NB4 (cell line): Measurements from ENCODE around the gene CATSPERB.
"Not testable (repeated sequence)": the region's sequence is repeated elsewhere in the genome, so short reads cannot be mapped to it uniquely, and the experiment has no call there.

ENCODE experiments used
- CTCF ChIP-seq: IDR thresholded peaks from one replicate; pipeline ENCODE4 v1.5.1; 2012; ENCODE audit warnings: low read depth, low read length
- POLR2A ChIP-seq: IDR thresholded peaks from 2 replicates; pipeline ENCODE4 v1.6.1; 2011; ENCODE audit warnings: mild to moderate bottlenecking; ENCODE audit not compliant: insufficient read length; ENCODE audit errors: extremely low read depth

- TF ChIP-seq CTCF, POLR2A: not testable (repeated sequence)
Measured at GRCh38 chr14:91604611-91605010, 127.3 kb downstream of the CATSPERB start.
